GM12873 (cell line): ENCODE data around the gene CSNK1A1L.

Source experiments
- CTCF ChIP-seq: IDR thresholded peaks from 2 replicates; pipeline ENCODE4 v1.5.1; 2012; ENCODE audit warnings: low read depth, mild to moderate bottlenecking, moderate library complexity, low read length, control low read depth; ENCODE audit not compliant: insufficient read depth; ENCODE audit errors: missing control alignments

Gene CSNK1A1L

DNA sequence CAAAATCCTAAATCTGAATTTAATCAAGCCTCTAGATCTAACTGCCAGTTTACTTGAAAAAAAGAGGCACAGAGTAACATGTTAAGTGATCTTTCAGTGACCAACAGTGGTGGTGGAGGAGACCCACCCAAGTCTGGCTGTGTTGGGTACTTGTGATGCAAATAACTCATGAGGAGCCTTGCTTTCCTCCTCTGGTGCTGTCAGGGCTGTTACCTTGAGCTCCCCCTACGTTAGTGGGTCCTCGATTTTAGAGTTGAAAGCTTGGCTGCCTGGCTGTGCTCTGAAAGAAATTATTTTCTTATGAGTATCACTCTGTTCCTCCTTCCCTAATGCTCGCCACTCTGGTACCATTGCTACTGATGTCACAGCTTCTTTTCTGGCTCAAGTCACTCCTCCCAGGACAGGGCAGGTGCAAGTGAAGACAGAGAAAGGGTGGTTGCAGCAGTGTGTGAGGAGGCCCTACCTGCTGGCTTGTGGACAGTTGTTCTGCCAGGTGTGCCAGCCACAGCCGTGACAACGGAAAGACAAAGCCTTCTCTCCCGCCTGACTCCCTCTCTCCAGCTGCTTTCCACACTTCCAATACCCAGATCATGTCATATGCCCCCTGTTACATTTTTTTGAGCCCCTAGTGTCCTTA, 39.5 kb downstream of the CSNK1A1L start:
- TF ChIP-seq CTCF, result no peak

- TF ChIP-seq CTCF, result no peak
These were observed 45.6 kb downstream of the CSNK1A1L start for GRCh38 chr13:37059848-37060192.

GRCh38 chr13:37058910-37059847, 46.3 kb downstream of the CSNK1A1L start, which contains the start of gene SUPT20H:
Gene SUPT20H (minus strand): TSS chr13:37059688. CDS start chr13:37051490, 8,198 bp downstream.
- TF ChIP-seq CTCF, result no peak
